ENCODE measurements around the gene SLC6A18. TPM values are rescaled to one million over a fixed set of nuclear protein-coding genes. Genes with fewer than 3 reads are reported as not detected.

Gene SLC6A18
- total RNA-seq, 2 donors from 2014 or later: not detected

- H3K36me3 ChIP-seq (replicated peaks in 1 of 2; ENCODE audit: insufficient read depth in 1 of 2, low read depth in 2 of 2): no peaks in the 10 kb centered on the region
- no peak for ATAC-seq
- intact Hi-C loops (cut with DNase I): no loop called here
- DNase-seq: no peak
- no peaks in the 10 kb centered on the region for H3K4me1 ChIP-seq
- H3K4me3 ChIP-seq: no peak overlapping the region
- TF ChIP-seq POLR2A (IDR thresholded peaks at IDR 0.05): no peak
- no peak for TF ChIP-seq CTCF (IDR thresholded peaks at IDR 0.05)
- no peaks in the 10 kb centered on the region for H3K9me3 ChIP-seq
- no peak overlapping the region for H3K27ac ChIP-seq
- no peaks in the 10 kb centered on the region for H3K27me3 ChIP-seq
- 78 to 85% methylated on average over 9 of the region's 9 CpGs for WGBS, 2 donors
Observed at GRCh38 chr5:1222147-1222546, 3.0 kb upstream of the SLC6A18 start.

GRCh38 chr5:1222621-1223277 is 2.4 kb upstream of the SLC6A18 start:
- no peaks in the 10 kb centered on the region for H3K27me3 ChIP-seq
- no peaks in the 10 kb centered on the region for H3K9me3 ChIP-seq
- no peaks in the 10 kb centered on the region for H3K4me1 ChIP-seq
- no peak overlapping the region for H3K27ac ChIP-seq
- ATAC-seq: no peak
- DNase-seq: no peak
- H3K36me3 ChIP-seq (replicated peaks in 1 of 2; ENCODE audit: insufficient read depth in 1 of 2, low read depth in 2 of 2): no peaks in the 10 kb centered on the region
- WGBS, 2 donors: 68 to 80% methylated on average over 12 to 26 of the region's 27 CpGs
- TF ChIP-seq CTCF (IDR thresholded peaks at IDR 0.05): no peak
- no peak for TF ChIP-seq POLR2A (IDR thresholded peaks at IDR 0.05)
- intact Hi-C loops (cut with DNase I): no loop called here
- no peak overlapping the region for H3K4me3 ChIP-seq

- ATAC-seq: no peak
- Histone ChIP-seq H3K4me1 (no peaks in the 10 kb centered on the region), H3K4me3 (no peak overlapping the region), H3K9me3 (no peaks in the 10 kb centered on the region), H3K27me3 (no peaks in the 10 kb centered on the region), H3K27ac (no peak overlapping the region), H3K36me3 (replicated peaks in 1 of 2; ENCODE audit: insufficient read depth in 1 of 2, low read depth in 2 of 2) (no peaks in the 10 kb centered on the region)
- intact Hi-C loops (cut with DNase I): no loop called here
- no peak for TF ChIP-seq CTCF (IDR thresholded peaks at IDR 0.05)
- no peak for TF ChIP-seq POLR2A (IDR thresholded peaks at IDR 0.05)
- 64 to 79% methylated on average over 9 to 12 of the region's 12 CpGs for WGBS, 2 donors
- DNase-seq: no peak
Observed at GRCh38 chr5:1223278-1223670, 1.9 kb upstream of the SLC6A18 start.

- Histone ChIP-seq H3K36me3 (replicated peaks in 1 of 2; ENCODE audit: insufficient read depth in 1 of 2, low read depth in 2 of 2) (no peaks in the 10 kb centered on the region), H3K4me1 (no peaks in the 10 kb centered on the region), H3K27me3 (no peaks in the 10 kb centered on the region), H3K4me3 (no peak overlapping the region), H3K9me3 (no peaks in the 10 kb centered on the region), H3K27ac (no peak overlapping the region)
- DNase-seq: no peak
- WGBS, 2 donors: 85 to 87% methylated on average over 8 to 13 of the region's 15 CpGs
- intact Hi-C loops (cut with DNase I): no loop called here
- no peak for TF ChIP-seq CTCF (IDR thresholded peaks at IDR 0.05)
- TF ChIP-seq POLR2A (IDR thresholded peaks at IDR 0.05): no peak
- no peak for ATAC-seq
Observed at GRCh38 chr5:1224631-1225030, 550 bp upstream of the SLC6A18 start.

GRCh38 chr5:1226231-1226630 is 1.1 kb downstream of the SLC6A18 start:
- TF ChIP-seq CTCF (IDR thresholded peaks at IDR 0.05): no peak
- TF ChIP-seq POLR2A (IDR thresholded peaks at IDR 0.05): no peak
- ATAC-seq (no peak), DNase-seq (no peak)
- Histone ChIP-seq H3K4me3 (no peak overlapping the region), H3K27ac (no peak overlapping the region), H3K4me1 (no peaks in the 10 kb centered on the region), H3K27me3 (no peaks in the 10 kb centered on the region), H3K36me3 (replicated peaks in 1 of 2; ENCODE audit: insufficient read depth in 1 of 2, low read depth in 2 of 2) (no peaks in the 10 kb centered on the region), H3K9me3 (no peaks in the 10 kb centered on the region)
- intact Hi-C loops (cut with DNase I): no loop called here
- WGBS, 2 donors: 70 to 72% methylated on average over 12 of the region's 12 CpGs
